Suprapubic skin (tissue), 4 donors: ENCODE data around the gene TCF12. TPM values are rescaled to one million over a fixed set of nuclear protein-coding genes. Genes with fewer than 3 reads are reported as not detected.

Source experiments
- DNase-seq, 2 donors: peaks; one replicate each; pipeline ENCODE4 v3.0.0-alpha.2; 2019; ENCODE audit warnings: low spot score in 2 of 2
- H3K27ac ChIP-seq: fragments of 200-600 bp; sonication (generic); one replicate; pipeline ENCODE4 v1.5.1; 2019
- H3K27me3 ChIP-seq: fragments of 200-600 bp; sonication (generic); one replicate; pipeline ENCODE4 v1.5.1; 2019
- H3K36me3 ChIP-seq: fragments of 200-600 bp; sonication (generic); one replicate; pipeline ENCODE4 v1.5.1; 2019
- H3K4me1 ChIP-seq: fragments of 200-600 bp; sonication (generic); one replicate; pipeline ENCODE4 v1.5.1; 2019
- H3K4me3 ChIP-seq: fragments of 200-600 bp; sonication (generic); one replicate; pipeline ENCODE4 v1.5.1; 2019; ENCODE audit warnings: mild to moderate bottlenecking
- H3K9me3 ChIP-seq: fragments of 200-600 bp; sonication (generic); one replicate; pipeline ENCODE4 v1.5.1; 2019
- CTCF ChIP-seq, 2 donors: fragments of 200-600 bp in 1 of 2; fragments of 450-650 bp in 1 of 2; sonication (generic) in 1 of 2; IDR thresholded peaks; one replicate each; pipeline ENCODE4 v1.5.1; 2016 to 2019; ENCODE audit warnings: antibody characterized with exemption in 2 of 2, mild to moderate bottlenecking in 1 of 2, moderate library complexity in 1 of 2
- EP300 ChIP-seq: sonication (generic); formaldehyde crosslinking; IDR thresholded peaks from one replicate; pipeline ENCODE4 v1.6.1; 2017; ENCODE audit warnings: antibody characterized with exemption
- POLR2A ChIP-seq, 2 donors: fragments of 450-650 bp; IDR thresholded peaks; one replicate each; pipeline ENCODE4 v1.6.1; 2017; ENCODE audit warnings: antibody characterized with exemption in 2 of 2, mild to moderate bottlenecking in 2 of 2, moderate library complexity in 2 of 2
- POLR2AphosphoS5 ChIP-seq, 3 donors: sonication (generic); formaldehyde crosslinking; IDR thresholded peaks; one replicate each; pipeline ENCODE4 v1.6.1; 2017; ENCODE audit warnings: antibody characterized with exemption in 3 of 3
- WGBS: methylation state at CpG from one replicate; pipeline ENCODE4 v1.1.5; 2018; 5-methylcytosine and 5-hydroxymethylcytosine counted together
- total RNA-seq, 4 donors: library from RNA; depleted of rRNA; stranded (reverse); fragments of >200 nt; gene quantifications; one replicate each; pipeline ENCODE4 v1.1.0, GENCODE V29; 2016

The TCF12 gene
- total RNA-seq, 4 donors from 2014 or later = 91.3 to 118 (median 105) TPM

DNA sequence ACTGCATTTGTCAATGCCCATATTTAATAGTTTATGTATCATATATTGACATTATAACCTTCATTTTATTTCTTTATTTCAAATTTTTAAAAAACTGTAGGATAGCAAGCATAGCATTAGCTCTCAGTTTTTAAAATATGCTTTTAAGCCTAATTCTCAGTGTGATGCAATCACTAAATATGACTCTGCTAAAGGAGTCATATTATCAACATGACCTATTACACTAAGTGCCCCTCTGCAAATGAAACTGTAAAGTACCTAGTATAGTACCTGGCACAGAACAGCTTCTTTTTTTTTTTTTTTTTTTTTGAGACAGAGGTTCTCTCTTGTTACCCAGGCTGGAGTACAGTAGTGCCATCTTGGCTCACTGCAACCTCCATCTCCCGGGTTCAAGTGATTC is 278.4 kb downstream of the TCF12 start:
- no peak overlapping the region for H3K27ac ChIP-seq
- H3K36me3 ChIP-seq = peaks cover 35% of the 10 kb centered on the region
- H3K9me3 ChIP-seq = no peaks in the 10 kb centered on the region
- H3K27me3 ChIP-seq = no peaks in the 10 kb centered on the region
- TF ChIP-seq POLR2A (IDR thresholded peaks at IDR 0.05) = no peak
- TF ChIP-seq POLR2AphosphoS5 (IDR thresholded peaks at IDR 0.05) = no peak
- no peak for TF ChIP-seq EP300
- TF ChIP-seq CTCF (IDR thresholded peaks at IDR 0.05) = no peak
- H3K4me1 ChIP-seq = peaks cover 24% of the 10 kb centered on the region
- 96% methylated on average over 1 of the region's 1 CpG for WGBS
- no peak overlapping the region for H3K4me3 ChIP-seq
- DNase-seq = no peak

GRCh38 chr15:57198131-57198530 is 279.7 kb downstream of the TCF12 start:
- Histone ChIP-seq H3K4me3 (no peak overlapping the region), H3K9me3 (no peaks in the 10 kb centered on the region), H3K36me3 (peaks cover 24% of the 10 kb centered on the region), H3K4me1 (peaks cover 24% of the 10 kb centered on the region), H3K27ac (no peak overlapping the region), H3K27me3 (no peaks in the 10 kb centered on the region)
- DNase-seq = no peak
- TF ChIP-seq POLR2A (IDR thresholded peaks at IDR 0.05) (no peak), POLR2AphosphoS5 (IDR thresholded peaks at IDR 0.05) (no peak)
- 66% methylated on average over 2 of the region's 2 CpGs for WGBS

- TF ChIP-seq CTCF (IDR thresholded peaks at IDR 0.05) (no peak), POLR2AphosphoS5 (IDR thresholded peaks at IDR 0.05) (no peak), EP300 (no peak), POLR2A (IDR thresholded peaks at IDR 0.05) (no peak)
- Histone ChIP-seq H3K4me3 (no peak overlapping the region), H3K4me1 (peaks cover 24% of the 10 kb centered on the region), H3K36me3 (peaks cover 18% of the 10 kb centered on the region), H3K27me3 (no peaks in the 10 kb centered on the region), H3K9me3 (no peaks in the 10 kb centered on the region), H3K27ac (no peak overlapping the region)
- no peak for DNase-seq
- 24% methylated on average over 8 of the region's 8 CpGs for WGBS
Observed at GRCh38 chr15:57198654-57199291, 280.3 kb downstream of the TCF12 start.

- WGBS = 22% methylated on average over 2 of the region's 2 CpGs
Observed at GRCh38 chr15:57201578-57201977, 283.1 kb downstream of the TCF12 start.

DNA sequence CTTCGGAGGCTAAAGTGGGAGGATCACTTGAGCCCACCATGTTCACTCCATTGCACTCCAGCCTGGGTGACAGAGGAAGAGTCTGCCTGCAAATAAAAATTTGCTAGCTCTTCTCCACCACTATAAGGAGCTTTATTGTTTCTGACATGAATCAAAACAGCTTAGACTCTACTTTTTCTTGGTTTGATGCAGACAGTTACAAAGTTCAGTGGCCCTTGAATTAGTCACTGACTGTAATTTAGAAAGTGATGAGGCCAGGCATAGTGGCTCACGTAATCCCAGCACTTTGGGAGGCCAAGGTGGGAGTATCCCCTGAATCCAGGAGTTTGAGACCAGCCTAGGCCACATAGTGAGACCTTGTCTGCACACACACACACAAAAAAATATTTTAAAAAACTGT is 285.5 kb downstream of the TCF12 start:
- no peak for DNase-seq
- Histone ChIP-seq H3K4me1 (peaks cover 16% of the 10 kb centered on the region), H3K36me3 (no peaks in the 10 kb centered on the region), H3K9me3 (no peaks in the 10 kb centered on the region), H3K27ac (no peak overlapping the region), H3K4me3 (no peak overlapping the region), H3K27me3 (no peaks in the 10 kb centered on the region)
- no peak for TF ChIP-seq POLR2AphosphoS5 (IDR thresholded peaks at IDR 0.05)
- no peak for TF ChIP-seq CTCF (IDR thresholded peaks at IDR 0.05)
- no peak for TF ChIP-seq POLR2A (IDR thresholded peaks at IDR 0.05)
- no peak for TF ChIP-seq EP300
- WGBS = 100% methylated on average over 2 of the region's 2 CpGs

More at GRCh38 chr15:57201578-57201977, 283.1 kb downstream of the TCF12 start:
- H3K4me1 ChIP-seq = peaks cover 24% of the 10 kb centered on the region
- no peak for DNase-seq
- H3K27me3 ChIP-seq = no peaks in the 10 kb centered on the region
- no peaks in the 10 kb centered on the region for H3K36me3 ChIP-seq
- TF ChIP-seq POLR2A (IDR thresholded peaks at IDR 0.05) (no peak), POLR2AphosphoS5 (IDR thresholded peaks at IDR 0.05) (no peak), CTCF (IDR thresholded peaks at IDR 0.05) (no peak), EP300 (no peak)
- no peak overlapping the region for H3K27ac ChIP-seq
- H3K4me3 ChIP-seq = no peak overlapping the region
- no peaks in the 10 kb centered on the region for H3K9me3 ChIP-seq
